Measurements from ENCODE around the gene TBC1D5. TPM values are rescaled to one million over a fixed set of nuclear protein-coding genes. Genes with fewer than 3 reads are reported as not detected.

The TBC1D5 gene
- total RNA-seq, 2 donors from 2014 or later, result 68.8 to 77.7 TPM

GRCh38 chr3:17136136-17136721 is 606.2 kb downstream of the TBC1D5 start:
- H3K27ac Mint-ChIP-seq, result no peak overlapping the region
- no peaks in the 10 kb centered on the region for H3K36me3 ChIP-seq (ENCODE audit: control insufficient read depth, insufficient read depth, low read length)
- H3K9ac ChIP-seq (ENCODE audit: extremely low read depth, low read length, poor library complexity, severe bottlenecking), result no peak overlapping the region
- H3K27ac ChIP-seq (ENCODE audit: low read depth, low read length), result no peak overlapping the region
- peaks cover 2% of the 10 kb centered on the region for H3K27me3 Mint-ChIP-seq (ENCODE audit: insufficient read depth)
- WGBS, 2 experiments (ENCODE audit: insufficient coverage in 1 of 2, insufficient read length in 1 of 2), result 72 to 91% methylated on average over 5 to 11 of the region's 11 CpGs
- no peak for TF ChIP-seq CTCF (conservative IDR thresholded peaks at IDR 0.05)
- DNase-seq, result no peak
- peaks cover 5% of the 10 kb centered on the region for H3K4me1 Mint-ChIP-seq
- no peaks in the 10 kb centered on the region for H3K4me1 ChIP-seq (ENCODE audit: control insufficient read depth, insufficient read depth, low read length)
- no peaks in the 10 kb centered on the region for H3K27me3 ChIP-seq (ENCODE audit: control insufficient read depth, insufficient read depth, low read length, poor library complexity, severe bottlenecking)
- H3K4me3 Mint-ChIP-seq, result no peak overlapping the region
- no peaks in the 10 kb centered on the region for H3K9me3 ChIP-seq (ENCODE audit: control insufficient read depth, low read length)
- H3K36me3 Mint-ChIP-seq (ENCODE audit: low read depth), result no peaks in the 10 kb centered on the region
- peaks cover 1% of the 10 kb centered on the region for H3K9me3 Mint-ChIP-seq
- H3K4me3 ChIP-seq (ENCODE audit: low read length), result no peak overlapping the region

- Mint-ChIP-seq H3K4me3 (no peak overlapping the region), H3K36me3 (ENCODE audit: low read depth) (no peaks in the 10 kb centered on the region), H3K27me3 (ENCODE audit: insufficient read depth) (peaks cover 2% of the 10 kb centered on the region), H3K4me1 (peaks cover 5% of the 10 kb centered on the region), H3K9me3 (peaks cover 1% of the 10 kb centered on the region), H3K27ac (no peak overlapping the region)
- DNase-seq, result no peak
- no peaks in the 10 kb centered on the region for H3K9me3 ChIP-seq (ENCODE audit: control insufficient read depth, low read length)
- H3K4me1 ChIP-seq (ENCODE audit: control insufficient read depth, insufficient read depth, low read length), result no peaks in the 10 kb centered on the region
- no peaks in the 10 kb centered on the region for H3K36me3 ChIP-seq (ENCODE audit: control insufficient read depth, insufficient read depth, low read length)
- H3K9ac ChIP-seq (ENCODE audit: extremely low read depth, low read length, poor library complexity, severe bottlenecking), result no peak overlapping the region
- no peaks in the 10 kb centered on the region for H3K27me3 ChIP-seq (ENCODE audit: control insufficient read depth, insufficient read depth, low read length, poor library complexity, severe bottlenecking)
- no peak overlapping the region for H3K27ac ChIP-seq (ENCODE audit: low read depth, low read length)
- no peak for TF ChIP-seq CTCF (conservative IDR thresholded peaks at IDR 0.05)
- H3K4me3 ChIP-seq (ENCODE audit: low read length), result no peak overlapping the region
These were observed 606.7 kb downstream of the TBC1D5 start for GRCh38 chr3:17135696-17136095.

DNA sequence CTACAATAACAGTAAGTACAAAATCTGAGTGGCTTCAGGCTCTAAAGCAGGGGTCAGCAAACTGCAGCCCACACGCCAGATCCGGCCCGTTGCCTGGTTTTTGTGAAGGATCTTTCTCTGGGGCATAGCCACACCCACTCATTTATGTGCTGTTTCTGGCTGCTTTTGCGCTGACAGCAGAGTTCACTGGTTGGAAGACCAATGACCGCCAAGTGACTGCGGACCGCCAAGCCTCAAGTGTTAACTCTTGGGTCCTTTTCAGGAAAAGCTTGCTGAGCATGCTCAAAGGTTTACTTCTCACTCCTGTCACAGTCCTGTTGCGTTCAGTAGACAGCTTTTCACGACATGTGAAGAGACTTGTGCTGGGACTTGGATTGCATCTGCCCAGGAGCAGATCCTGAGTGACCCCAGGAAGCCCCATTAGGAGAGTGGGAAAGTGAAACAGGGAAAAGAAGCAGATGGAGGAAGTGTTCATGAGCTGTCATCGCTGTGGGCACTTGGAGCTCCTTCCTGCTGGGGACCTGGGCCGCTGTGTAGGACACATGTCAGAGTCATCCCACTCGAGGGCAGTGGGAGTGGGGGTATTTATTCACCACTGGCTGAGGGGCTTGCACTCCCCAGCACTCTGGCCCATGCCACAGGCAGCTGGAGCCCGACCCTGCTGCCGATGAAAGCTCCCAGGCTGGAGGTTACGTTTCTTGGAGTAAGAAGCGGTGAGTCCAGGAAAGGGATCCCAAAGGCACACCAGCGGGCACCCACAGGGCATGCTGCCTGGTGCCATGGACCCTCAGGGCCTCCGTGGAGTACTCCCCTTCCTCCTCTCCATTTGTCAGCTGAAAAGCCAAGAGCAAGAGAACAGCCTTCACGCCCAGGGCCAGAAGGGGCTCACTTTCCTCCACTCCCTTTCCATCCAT is 608.5 kb downstream of the TBC1D5 start:
- Mint-ChIP-seq H3K36me3 (ENCODE audit: low read depth) (no peaks in the 10 kb centered on the region), H3K4me1 (peaks cover 5% of the 10 kb centered on the region), H3K4me3 (no peak overlapping the region), H3K27ac (no peak overlapping the region), H3K27me3 (ENCODE audit: insufficient read depth) (no peaks in the 10 kb centered on the region), H3K9me3 (peaks cover 4% of the 10 kb centered on the region)
- TF ChIP-seq CTCF (conservative IDR thresholded peaks at IDR 0.05), result no peak
- Histone ChIP-seq H3K36me3 (ENCODE audit: control insufficient read depth, insufficient read depth, low read length) (no peaks in the 10 kb centered on the region), H3K9me3 (ENCODE audit: control insufficient read depth, low read length) (no peaks in the 10 kb centered on the region), H3K27me3 (ENCODE audit: control insufficient read depth, insufficient read depth, low read length, poor library complexity, severe bottlenecking) (no peaks in the 10 kb centered on the region), H3K27ac (ENCODE audit: low read depth, low read length) (no peak overlapping the region), H3K9ac (ENCODE audit: extremely low read depth, low read length, poor library complexity, severe bottlenecking) (no peak overlapping the region), H3K4me1 (ENCODE audit: control insufficient read depth, insufficient read depth, low read length) (no peaks in the 10 kb centered on the region), H3K4me3 (ENCODE audit: low read length) (no peak overlapping the region)
- WGBS, 2 experiments (ENCODE audit: insufficient coverage in 1 of 2, insufficient read length in 1 of 2), result 92 to 93% methylated on average over 11 to 19 of the region's 19 CpGs
- DNase-seq, result peak; percentile 13
